ENCODE data around the gene DHRS11.

- TF ChIP-seq REST (IDR thresholded peaks at IDR 0.05; ENCODE audit: low read depth) (no peak), TCF12 (IDR thresholded peaks at IDR 0.05; ENCODE audit: low read depth) (no peak), MAX (IDR thresholded peaks at IDR 0.05) (no peak), TEAD4 (IDR thresholded peaks at IDR 0.05) (no peak; the same call in 1 of the 2 replicates), EGR1 (IDR thresholded peaks at IDR 0.05) (0 out of 2 replicates have a peak, but pooled peaks have one; percentile 4), CREB1 (IDR thresholded peaks at IDR 0.05; ENCODE audit: low read depth) (no peak), RAD21 (IDR thresholded peaks at IDR 0.05; ENCODE audit: low read depth) (peak; percentile 15; the same call in 1 of the 2 replicates), EP300 (IDR thresholded peaks at IDR 0.05; ENCODE audit: borderline replicate concordance) (no peak), CEBPB (IDR thresholded peaks at IDR 0.05) (no peak), NFIC (IDR thresholded peaks at IDR 0.05) (no peak), YY1 (IDR thresholded peaks at IDR 0.05; ENCODE audit: low read depth) (peak; percentile 20; the same call in 1 of the 2 replicates), TAF1 (IDR thresholded peaks at IDR 0.05; ENCODE audit: low read depth) (peak; percentile 50; the same call in 1 of the 2 replicates), FOXM1 (IDR thresholded peaks at IDR 0.05; ENCODE audit: borderline replicate concordance, low read depth) (no peak)
- TF ChIP-seq, protein P1, sequence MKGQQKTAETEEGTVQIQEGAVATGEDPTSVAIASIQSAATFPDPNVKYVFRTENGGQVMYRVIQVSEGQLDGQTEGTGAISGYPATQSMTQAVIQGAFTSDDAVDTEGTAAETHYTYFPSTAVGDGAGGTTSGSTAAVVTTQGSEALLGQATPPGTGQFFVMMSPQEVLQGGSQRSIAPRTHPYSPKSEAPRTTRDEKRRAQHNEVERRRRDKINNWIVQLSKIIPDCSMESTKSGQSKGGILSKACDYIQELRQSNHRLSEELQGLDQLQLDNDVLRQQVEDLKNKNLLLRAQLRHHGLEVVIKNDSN (IDR thresholded peaks at IDR 0.05) = no peak
Observed at GRCh38 chr17:36591434-36592315, at the start of gene DHRS11.
